Mucosa of rectum (tissue), 2 donors: ENCODE data around the gene DNAJC22.
"Not testable (repeated sequence)": the region's sequence is repeated elsewhere in the genome, so short reads cannot be mapped to it uniquely, and the experiment has no call there.

Source experiments
- H3K27ac ChIP-seq, 2 donors: one replicate each; pipeline ENCODE4 v1.7.0; 2013; ENCODE audit warnings: inconsistent platforms in 2 of 2, low read depth in 2 of 2, low read length in 2 of 2
- H3K27me3 ChIP-seq, 2 donors: one replicate each; pipeline ENCODE4 v1.7.0; 2013; ENCODE audit warnings: low read length in 2 of 2; ENCODE audit not compliant: control insufficient read depth in 2 of 2, insufficient read depth in 2 of 2
- H3K36me3 ChIP-seq, 2 donors: one replicate each; pipeline ENCODE4 v1.7.0; 2013; ENCODE audit warnings: low read length in 2 of 2; ENCODE audit not compliant: control insufficient read depth in 2 of 2, insufficient read depth in 2 of 2
- H3K4me1 ChIP-seq, 2 donors: one replicate each; pipeline ENCODE4 v1.7.0; 2013; ENCODE audit warnings: low read length in 2 of 2, mild to moderate bottlenecking in 1 of 2; ENCODE audit not compliant: control insufficient read depth in 2 of 2, insufficient read depth in 2 of 2
- H3K4me3 ChIP-seq, 2 donors: one replicate each; pipeline ENCODE4 v1.7.0; 2013; ENCODE audit warnings: low read length in 2 of 2
- H3K9ac ChIP-seq, 2 donors: one replicate each; pipeline ENCODE4 v1.7.0; 2013; ENCODE audit warnings: low read length in 2 of 2, low read depth in 1 of 2, mild to moderate bottlenecking in 1 of 2
- H3K9me3 ChIP-seq, 2 donors: one replicate each; pipeline ENCODE4 v1.7.0; 2013; ENCODE audit warnings: low read length in 2 of 2; ENCODE audit not compliant: control insufficient read depth in 2 of 2
- donor health status: healthy.
- donor health status: Normal muscosa, but diverticular disease.

Gene DNAJC22

GRCh38 chr12:49369411-49370145 is 22.9 kb downstream of the DNAJC22 start:
- peak overlapping the region in 1 of 2 donors; percentile 1 for H3K27ac ChIP-seq
- no peaks in the 10 kb centered on the region for H3K9me3 ChIP-seq
- no peaks in the 10 kb centered on the region for H3K27me3 ChIP-seq
- peaks cover 0 to 2% of the 10 kb centered on the region in 2 donors for H3K36me3 ChIP-seq
- H3K9ac ChIP-seq: no peak overlapping the region
- H3K4me1 ChIP-seq: peaks cover 3 to 8% of the 10 kb centered on the region in 2 donors
- H3K4me3 ChIP-seq: peak overlapping the region in 1 of 2 donors; percentile 32

GRCh38 chr12:49370539-49370938 is 23.9 kb downstream of the DNAJC22 start:
- Histone ChIP-seq H3K27ac (no peak overlapping the region), H3K27me3 (no peaks in the 10 kb centered on the region), H3K4me1 (peaks cover 3 to 8% of the 10 kb centered on the region in 2 donors), H3K9me3 (no peaks in the 10 kb centered on the region), H3K36me3 (peaks cover 0 to 2% of the 10 kb centered on the region in 2 donors), H3K4me3 (no peak overlapping the region), H3K9ac (no peak overlapping the region)

- H3K4me3 ChIP-seq: no peak overlapping the region
- H3K9me3 ChIP-seq: no peaks in the 10 kb centered on the region
- H3K36me3 ChIP-seq: peaks cover 0 to 2% of the 10 kb centered on the region in 2 donors
- H3K27me3 ChIP-seq: no peaks in the 10 kb centered on the region
- H3K9ac ChIP-seq: no peak overlapping the region
- H3K4me1 ChIP-seq: no peaks in the 10 kb centered on the region
- no peak overlapping the region for H3K27ac ChIP-seq
Observed at GRCh38 chr12:49375406-49375805, 28.7 kb downstream of the DNAJC22 start.

GRCh38 chr12:49377386-49377785 is 30.7 kb downstream of the DNAJC22 start:
- H3K4me1 ChIP-seq: no peaks in the 10 kb centered on the region
- H3K9me3 ChIP-seq: no peaks in the 10 kb centered on the region
- no peak overlapping the region for H3K27ac ChIP-seq
- H3K9ac ChIP-seq: no peak overlapping the region
- H3K27me3 ChIP-seq: no peaks in the 10 kb centered on the region
- peaks cover 0 to 2% of the 10 kb centered on the region in 2 donors for H3K36me3 ChIP-seq
- H3K4me3 ChIP-seq: no peak overlapping the region

- H3K4me1 ChIP-seq, H3K27ac ChIP-seq, H3K9me3 ChIP-seq, H3K9ac ChIP-seq, H3K36me3 ChIP-seq, H3K4me3 ChIP-seq, H3K27me3 ChIP-seq: not testable (repeated sequence)
Observed at GRCh38 chr12:49380184-49380583, 33.5 kb downstream of the DNAJC22 start.

- Histone ChIP-seq H3K36me3 (peaks cover 0 to 3% of the 10 kb centered on the region in 2 donors), H3K9me3 (no peaks in the 10 kb centered on the region), H3K4me1 (no peaks in the 10 kb centered on the region), H3K27me3 (no peaks in the 10 kb centered on the region), H3K27ac (no peak overlapping the region), H3K4me3 (no peak overlapping the region), H3K9ac (no peak overlapping the region)
Observed at GRCh38 chr12:49388682-49389386, 42.1 kb downstream of the DNAJC22 start.

GRCh38 chr12:49389387-49389703 is 42.7 kb downstream of the DNAJC22 start:
- no peak overlapping the region for H3K9ac ChIP-seq
- H3K9me3 ChIP-seq: no peaks in the 10 kb centered on the region
- H3K4me3 ChIP-seq: no peak overlapping the region
- no peaks in the 10 kb centered on the region for H3K27me3 ChIP-seq
- no peaks in the 10 kb centered on the region for H3K4me1 ChIP-seq
- H3K27ac ChIP-seq: no peak overlapping the region
- peaks cover 0 to 3% of the 10 kb centered on the region in 2 donors for H3K36me3 ChIP-seq

- H3K4me1 ChIP-seq: no peaks in the 10 kb centered on the region
- no peak overlapping the region for H3K9ac ChIP-seq
- H3K36me3 ChIP-seq: no peaks in the 10 kb centered on the region
- H3K9me3 ChIP-seq: no peaks in the 10 kb centered on the region
- H3K27ac ChIP-seq: no peak overlapping the region
- H3K4me3 ChIP-seq: no peak overlapping the region
- H3K27me3 ChIP-seq: no peaks in the 10 kb centered on the region
Observed at GRCh38 chr12:49397000-49397399, 50.3 kb downstream of the DNAJC22 start.

- Histone ChIP-seq H3K36me3 (no peaks in the 10 kb centered on the region), H3K9ac (no peak overlapping the region), H3K4me1 (no peaks in the 10 kb centered on the region), H3K27me3 (no peaks in the 10 kb centered on the region), H3K4me3 (no peak overlapping the region), H3K9me3 (no peaks in the 10 kb centered on the region), H3K27ac (no peak overlapping the region)
Observed at GRCh38 chr12:49400304-49400703, 53.6 kb downstream of the DNAJC22 start.
